Stimulated activated CD8-positive, alpha-beta memory T cell treated with anti-CD3 and anti-CD28 coated beads, Interleukin-4, amount 100 ng/mL, for 24 hours (primary cell): ENCODE measurements around the gene HRK.

Experiments used
- DNase-seq: peaks from one replicate; pipeline ENCODE4 v3.0.0-alpha.2; 2020; ENCODE audit warnings: low read depth

Gene HRK

GRCh38 chr12:116898669-116899068 is 17.4 kb upstream of the HRK start:
- no peak for DNase-seq

- DNase-seq = no peak
Measured at GRCh38 chr12:116897476-116897875, 16.2 kb upstream of the HRK start.

- no peak for DNase-seq
Measured at GRCh38 chr12:116896411-116896924, 15.2 kb upstream of the HRK start.

GRCh38 chr12:116894913-116895312 is 13.7 kb upstream of the HRK start:
- no peak for DNase-seq

GRCh38 chr12:116892349-116893140 is 11.3 kb upstream of the HRK start:
- no peak for DNase-seq

- DNase-seq = no peak
Measured at GRCh38 chr12:116891019-116891418, 9.8 kb upstream of the HRK start.

- DNase-seq = no peak
Measured at GRCh38 chr12:116890330-116890729, 9.1 kb upstream of the HRK start.

GRCh38 chr12:116887897-116888296 is 6.7 kb upstream of the HRK start:
- DNase-seq = no peak

- no peak for DNase-seq
Measured at GRCh38 chr12:116887244-116887643, 6.0 kb upstream of the HRK start.

- no peak for DNase-seq
Measured at GRCh38 chr12:116885491-116885890, 4.2 kb upstream of the HRK start.

- DNase-seq = no peak
Measured at GRCh38 chr12:116884871-116885270, 3.6 kb upstream of the HRK start.

GRCh38 chr12:116882742-116883141 is 1.5 kb upstream of the HRK start:
- no peak for DNase-seq

- DNase-seq = no peak
Measured at GRCh38 chr12:116881877-116882507, 751 bp upstream of the HRK start.

GRCh38 chr12:116880817-116881324 is 370 bp downstream of the HRK start:
- peak; percentile 15 for DNase-seq

- DNase-seq = no peak
Measured at GRCh38 chr12:116880213-116880816, 926 bp downstream of the HRK start.

- DNase-seq = no peak
Measured at GRCh38 chr12:116879509-116880212, 1.6 kb downstream of the HRK start.

GRCh38 chr12:116878567-116879508 is 2.4 kb downstream of the HRK start:
- no peak for DNase-seq

- DNase-seq = no peak
Measured at GRCh38 chr12:116876151-116876869, 4.9 kb downstream of the HRK start.

GRCh38 chr12:116874324-116874995 is 6.8 kb downstream of the HRK start:
- DNase-seq = no peak

- DNase-seq = no peak
Measured at GRCh38 chr12:116870306-116870705, 10.9 kb downstream of the HRK start.
